ENCODE measurements around the gene DTX1. TPM values are rescaled to one million over a fixed set of nuclear protein-coding genes. Genes with fewer than 3 reads are reported as not detected.

Gene DTX1
- polyA plus RNA-seq, 1 donor: 5.9 TPM

GRCh38 chr12:113055594-113056380 is 743 bp upstream of the DTX1 start:
- no peak for DNase-seq

DNA sequence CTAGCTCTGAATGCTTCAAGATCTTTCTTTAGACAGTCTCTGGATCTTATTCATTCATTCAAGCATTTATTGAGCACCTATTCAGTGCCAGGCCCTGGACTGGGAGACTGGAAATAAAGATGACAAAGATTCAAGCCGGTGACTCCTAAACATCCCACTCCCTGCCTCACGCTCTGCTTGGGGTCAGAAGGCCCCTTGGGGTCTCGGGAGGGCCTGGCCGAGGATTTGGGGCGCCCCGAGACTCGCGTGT is 224 bp upstream of the DTX1 start:
- DNase-seq: no peak

DNA sequence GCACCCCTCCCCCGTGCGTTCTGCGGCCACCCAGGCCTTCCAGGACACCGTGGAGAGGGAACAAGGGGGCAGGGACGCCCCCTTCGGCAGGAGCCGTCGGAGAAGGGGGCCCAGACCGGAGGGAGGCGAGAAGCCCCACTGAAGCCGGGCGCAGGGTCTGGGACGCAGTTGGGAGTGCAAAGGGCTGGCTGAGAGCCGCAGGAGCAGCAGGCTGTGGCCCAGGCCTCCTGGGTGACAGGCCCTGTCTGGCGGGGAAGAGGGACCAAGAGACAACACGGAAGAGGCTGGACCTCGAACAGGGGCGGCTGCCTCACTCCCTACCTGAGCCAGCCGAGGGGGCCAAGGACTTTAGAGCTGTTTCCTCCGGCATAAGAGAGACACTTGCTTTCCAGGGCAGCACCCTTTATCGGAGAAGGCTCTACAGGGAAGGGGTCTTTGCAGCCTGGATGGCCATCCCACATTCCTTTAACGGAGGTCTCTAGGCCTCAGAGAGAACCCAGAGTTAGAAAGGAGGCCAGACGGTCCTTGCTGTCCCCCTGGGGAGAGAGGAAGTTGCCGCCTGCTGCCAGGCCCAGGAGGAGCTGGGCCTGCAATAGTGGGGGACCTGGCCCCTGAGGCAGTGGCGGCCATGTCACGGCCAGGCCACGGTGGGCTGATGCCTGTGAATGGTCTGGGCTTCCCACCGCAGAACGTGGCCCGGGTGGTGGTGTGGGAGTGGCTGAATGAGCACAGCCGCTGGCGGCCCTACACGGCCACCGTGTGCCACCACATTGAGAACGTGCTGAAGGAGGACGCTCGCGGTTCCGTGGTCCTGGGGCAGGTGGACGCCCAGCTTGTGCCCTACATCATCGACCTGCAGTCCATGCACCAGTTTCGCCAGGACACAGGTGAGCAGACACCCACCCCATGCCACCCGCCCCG is 1.3 kb downstream of the DTX1 start:
- no peak for DNase-seq

- DNase-seq: no peak
These were observed 2.0 kb downstream of the DTX1 start for GRCh38 chr12:113058553-113058952.

DNA sequence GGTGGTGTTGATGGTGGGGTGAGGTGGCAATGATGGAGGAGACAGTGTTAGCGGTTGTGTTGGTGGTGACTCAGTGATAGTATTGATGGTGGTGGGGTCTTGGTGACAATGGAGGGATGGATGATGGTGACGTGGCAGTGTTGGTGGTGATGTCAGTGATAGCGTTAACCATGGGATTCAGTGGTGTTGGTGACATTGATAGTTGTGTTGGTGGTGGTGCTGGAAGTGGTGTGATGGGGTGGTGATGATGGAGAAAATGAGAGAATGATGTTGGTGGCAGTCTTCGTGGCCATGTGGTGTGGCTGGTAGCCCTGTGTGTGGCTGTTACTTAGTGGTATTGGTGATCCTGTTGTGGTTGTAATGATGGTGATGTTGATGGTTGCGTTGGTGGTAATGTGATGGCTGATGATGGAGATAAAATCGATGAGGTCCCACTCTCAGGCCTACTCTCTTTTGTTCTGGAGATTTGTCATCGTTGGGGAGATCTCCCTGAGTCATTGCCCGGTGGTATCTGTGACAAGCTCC is 2.6 kb downstream of the DTX1 start:
- no peak for DNase-seq

GRCh38 chr12:113060336-113060960 is 3.9 kb downstream of the DTX1 start:
- no peak for DNase-seq

GRCh38 chr12:113061061-113061694 is 4.6 kb downstream of the DTX1 start:
- no peak for DNase-seq

GRCh38 chr12:113062502-113063395 is 6.2 kb downstream of the DTX1 start:
- DNase-seq: no peak

DNA sequence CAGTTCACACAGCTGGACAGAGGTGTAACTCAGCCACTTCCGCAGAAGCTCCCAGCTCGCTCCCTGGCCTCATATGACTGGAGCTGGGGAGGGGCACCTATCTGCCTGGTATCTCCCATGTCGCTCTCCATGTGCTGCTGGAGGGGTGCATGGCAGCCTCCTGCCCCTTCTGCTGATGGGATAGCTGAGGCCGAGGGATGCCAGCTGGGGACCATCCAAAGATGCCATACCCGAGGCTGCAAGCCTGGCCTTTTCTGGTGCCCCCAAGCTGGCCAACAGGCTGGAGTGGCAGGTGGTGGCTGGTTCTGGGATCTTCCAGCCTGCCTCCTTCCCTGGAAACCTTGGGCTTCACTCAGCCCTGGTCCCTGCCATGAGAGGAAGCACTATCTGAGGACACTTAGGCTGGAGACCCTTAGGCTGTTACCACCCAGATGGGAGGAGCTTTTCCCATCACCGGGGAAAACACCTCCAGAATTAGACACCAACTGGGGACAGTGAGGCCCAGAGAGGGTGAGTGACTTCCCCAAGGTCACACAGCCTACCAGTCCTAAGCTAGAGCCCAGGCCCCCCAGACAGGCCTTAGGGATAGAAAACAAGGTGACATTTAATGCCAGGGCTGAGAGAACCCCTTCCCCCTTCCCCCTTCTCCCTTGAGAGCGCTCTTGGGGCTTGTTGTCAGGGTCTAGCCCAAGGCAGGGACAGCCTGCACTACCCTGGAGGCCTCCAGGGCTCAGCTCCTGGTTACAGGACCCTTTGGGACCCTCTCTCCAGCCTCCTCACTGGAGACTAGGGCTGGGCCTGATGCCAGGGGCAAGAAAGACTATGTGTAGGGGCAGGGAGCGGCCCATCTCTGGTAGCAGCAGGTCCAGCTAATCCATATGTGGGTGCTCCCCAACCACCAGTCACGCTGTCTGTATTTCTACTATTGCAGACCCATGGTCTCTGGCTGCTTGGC is 7.1 kb downstream of the DTX1 start:
- no peak for DNase-seq

- no peak for DNase-seq
These were observed 8.0 kb downstream of the DTX1 start for GRCh38 chr12:113064395-113065125.

- peak; percentile 27 for DNase-seq
These were observed 8.8 kb downstream of the DTX1 start for GRCh38 chr12:113065126-113066007.

- no peak for DNase-seq
These were observed 10.4 kb downstream of the DTX1 start for GRCh38 chr12:113066813-113067400.

GRCh38 chr12:113067987-113068935 is 11.7 kb downstream of the DTX1 start:
- no peak for DNase-seq

DNA sequence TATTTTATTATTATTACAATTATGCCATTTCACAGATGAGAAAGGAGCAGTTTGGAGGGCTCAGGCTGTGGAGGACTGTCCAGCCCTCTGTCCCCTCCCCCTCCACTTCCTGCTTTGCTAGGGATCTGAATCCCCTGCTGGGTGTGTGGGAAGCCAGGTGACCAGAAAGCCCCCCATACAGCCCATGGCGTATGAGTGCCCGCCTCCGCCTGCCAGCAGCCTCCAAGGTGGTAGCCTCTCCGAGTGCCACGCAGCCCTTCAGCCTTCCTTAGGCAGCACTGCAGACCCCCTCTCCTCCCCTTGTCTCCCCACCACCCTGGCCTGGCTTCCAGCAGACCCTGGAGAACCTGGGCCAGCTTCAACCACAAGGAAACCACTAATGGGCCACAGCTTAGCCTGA is 12.6 kb downstream of the DTX1 start:
- no peak for DNase-seq

DNA sequence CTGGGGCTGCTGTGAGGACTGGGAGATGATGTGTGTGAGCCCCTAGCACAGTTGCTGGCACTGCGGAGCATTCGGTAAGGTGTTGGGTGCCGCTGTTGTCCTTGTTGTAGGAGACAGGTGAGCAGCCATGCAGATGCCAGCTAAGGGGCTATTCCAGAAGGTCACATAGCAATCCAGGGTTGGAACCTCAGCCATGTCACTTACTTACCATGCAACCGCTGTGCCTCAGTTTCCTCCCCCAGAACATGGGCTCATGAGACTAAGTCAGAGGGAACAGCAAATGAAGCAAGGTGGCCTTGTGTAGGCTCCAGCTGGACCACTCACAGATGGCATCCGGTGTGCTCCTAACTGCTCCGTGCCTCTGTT is 13.2 kb downstream of the DTX1 start:
- DNase-seq: no peak

DNA sequence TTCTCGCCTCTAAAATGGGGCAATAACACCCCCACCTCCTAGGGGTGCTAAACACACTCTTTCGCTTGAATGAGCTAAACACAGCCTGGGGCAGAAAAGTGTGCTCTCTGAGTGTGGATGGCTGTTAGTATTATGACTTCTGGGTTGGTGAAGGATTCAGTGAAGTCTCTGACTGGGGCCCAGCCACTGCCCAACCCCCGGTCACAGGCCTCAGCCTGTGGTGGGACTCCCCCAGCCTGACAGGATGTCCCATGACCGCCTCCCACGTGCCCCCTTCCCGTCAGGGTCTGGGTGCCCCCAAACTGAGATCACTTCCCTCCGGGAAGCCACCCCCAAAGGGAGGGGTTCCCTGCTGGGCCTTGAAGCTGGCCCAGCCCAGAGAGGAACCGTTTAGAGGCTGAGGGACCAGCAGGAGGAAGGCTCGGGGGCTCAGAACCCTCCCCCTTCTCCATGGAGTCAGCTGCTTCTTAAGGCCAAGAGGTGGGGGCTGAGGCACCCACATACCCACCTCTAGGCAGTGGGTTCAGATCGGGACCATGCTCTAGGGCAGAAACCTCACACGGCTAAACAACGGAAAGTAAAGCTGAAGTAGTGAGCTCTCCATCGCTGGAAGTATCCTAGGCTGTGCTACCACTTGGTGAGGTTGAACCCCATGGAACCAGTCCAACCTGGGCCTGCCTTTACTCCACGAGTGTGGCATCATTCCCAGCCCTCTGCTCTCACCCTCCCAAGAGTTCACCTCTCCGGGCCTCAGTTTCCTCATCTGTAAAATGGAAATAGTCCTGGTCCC is 13.8 kb downstream of the DTX1 start:
- peak; percentile 29 for DNase-seq
